HepG2 (cell line): ENCODE measurements around the gene RSPH9. TPM values are rescaled to one million over a fixed set of nuclear protein-coding genes. Genes with fewer than 3 reads are reported as not detected.
A peak's percentile ranks its signal among the peaks of the same experiment; 100 is the strongest.

Experiments used
- CC2D1A ChIP-seq: sonication (generic); formaldehyde crosslinking; IDR thresholded peaks from 2 replicates; pipeline ENCODE4 v1.8.1; 2023; ENCODE audit warnings: mild to moderate bottlenecking, missing genetic modification reagents
- CCDC6 ChIP-seq: sonication (generic); formaldehyde crosslinking; IDR thresholded peaks from 2 replicates; pipeline ENCODE4 v1.8.1; 2022; ENCODE audit warnings: mild to moderate bottlenecking, missing genetic modification reagents, moderate library complexity
- ERF ChIP-seq: IDR thresholded peaks from 2 replicates; pipeline ENCODE4 v1.6.1; 2018; ENCODE audit warnings: missing biosample characterization, missing genetic modification reagents
- KDM6A ChIP-seq: IDR thresholded peaks from 2 replicates; pipeline ENCODE4 v1.6.1; 2016; ENCODE audit warnings: low read depth
- NR2F6 ChIP-seq, 2 experiments: IDR thresholded peaks; 2 replicates each; pipeline ENCODE4 v1.6.1; 2016; ENCODE audit warnings: antibody characterized with exemption in 1 of 2, mild to moderate bottlenecking in 1 of 2
- PATZ1 ChIP-seq: sonication (generic); formaldehyde crosslinking; IDR thresholded peaks from 2 replicates; pipeline ENCODE4 v1.4.0; 2020; ENCODE audit warnings: missing genetic modification reagents
- RARA ChIP-seq: IDR thresholded peaks from 2 replicates; pipeline ENCODE4 v1.6.1; 2016; ENCODE audit warnings: missing genetic modification reagents, missing compliant biosample characterization
- SNAI1 ChIP-seq: sonication (generic); formaldehyde crosslinking; IDR thresholded peaks from 2 replicates; pipeline ENCODE4 v1.5.0; 2020; ENCODE audit warnings: mild to moderate bottlenecking, missing genetic modification reagents, borderline replicate concordance
- SP5 ChIP-seq: IDR thresholded peaks from 2 replicates; pipeline ENCODE4 v1.6.1; 2016; ENCODE audit warnings: low read depth, borderline replicate concordance
- TAF1 ChIP-seq: sonication (generic); formaldehyde crosslinking; IDR thresholded peaks from 2 replicates; pipeline ENCODE4 v1.4.0; 2020; ENCODE audit warnings: missing genetic modification reagents
- ZFP36L1 ChIP-seq: sonication (generic); formaldehyde crosslinking; IDR thresholded peaks from 2 replicates; pipeline ENCODE4 v1.8.0; 2022; ENCODE audit warnings: mild to moderate bottlenecking, missing genetic modification reagents, moderate library complexity
- ZFP82 ChIP-seq: sonication (generic); formaldehyde crosslinking; IDR thresholded peaks from 2 replicates; pipeline ENCODE4 v1.5.1; 2020; ENCODE audit warnings: mild to moderate bottlenecking, missing genetic modification reagents, borderline replicate concordance
- ZNF503 ChIP-seq: sonication (generic); formaldehyde crosslinking; IDR thresholded peaks from 2 replicates; pipeline ENCODE4 v1.4.0; 2020; ENCODE audit warnings: missing genetic modification reagents
- ZNF607 ChIP-seq: sonication (generic); formaldehyde crosslinking; IDR thresholded peaks from 2 replicates; pipeline ENCODE4 v1.5.1; 2020; ENCODE audit warnings: missing genetic modification reagents, mild to moderate bottlenecking, borderline replicate concordance
- polyA plus RNA-seq, 8 experiments: library from polyadenylated mRNA; depleted of rRNA in 3 of 8; stranded (reverse) in 7 of 8; unstranded in 1 of 8; fragments of >200 nt; fragmentation: Illumina TruSeq in 4 of 8; extraction: Trizol in 4 of 8; gene quantifications; 2 replicates each; pipeline versions ENCODE4 v1.2.1 to v1.2.3, GENCODE V29; 2011 to 2016; ENCODE audit warnings: low read depth in 4 of 8, missing spikeins in 1 of 8, mixed read lengths in 1 of 8; ENCODE audit not compliant: insufficient read depth in 1 of 8
- total RNA-seq, 5 experiments: library from RNA; depleted of rRNA; stranded (reverse); fragments of >200 nt; fragmentation: Illumina TruSeq; extraction: Trizol; gene quantifications; 2 replicates each; pipeline ENCODE4 v1.2.3, GENCODE V29; 2016; ENCODE audit warnings: low read depth in 1 of 5
- TF ChIP-seq, protein P1 (sequence below): sonication (generic); formaldehyde crosslinking; IDR thresholded peaks from 2 replicates; pipeline ENCODE4 v1.5.1; 2020; ENCODE audit warnings: mild to moderate bottlenecking, moderate library complexity, missing genetic modification reagents
- TF ChIP-seq, protein P2 (sequence below): sonication (generic); formaldehyde crosslinking; IDR thresholded peaks from 2 replicates; pipeline ENCODE4 v1.5.0; 2020; ENCODE audit warnings: missing genetic modification reagents

The RSPH9 gene
- total and polyA plus RNA-seq, 2 of the 13 experiments (the other 11 are each of a cell fraction or from before 2014, with no cell fraction given): 0.04 TPM; not detected in 1

DNA sequence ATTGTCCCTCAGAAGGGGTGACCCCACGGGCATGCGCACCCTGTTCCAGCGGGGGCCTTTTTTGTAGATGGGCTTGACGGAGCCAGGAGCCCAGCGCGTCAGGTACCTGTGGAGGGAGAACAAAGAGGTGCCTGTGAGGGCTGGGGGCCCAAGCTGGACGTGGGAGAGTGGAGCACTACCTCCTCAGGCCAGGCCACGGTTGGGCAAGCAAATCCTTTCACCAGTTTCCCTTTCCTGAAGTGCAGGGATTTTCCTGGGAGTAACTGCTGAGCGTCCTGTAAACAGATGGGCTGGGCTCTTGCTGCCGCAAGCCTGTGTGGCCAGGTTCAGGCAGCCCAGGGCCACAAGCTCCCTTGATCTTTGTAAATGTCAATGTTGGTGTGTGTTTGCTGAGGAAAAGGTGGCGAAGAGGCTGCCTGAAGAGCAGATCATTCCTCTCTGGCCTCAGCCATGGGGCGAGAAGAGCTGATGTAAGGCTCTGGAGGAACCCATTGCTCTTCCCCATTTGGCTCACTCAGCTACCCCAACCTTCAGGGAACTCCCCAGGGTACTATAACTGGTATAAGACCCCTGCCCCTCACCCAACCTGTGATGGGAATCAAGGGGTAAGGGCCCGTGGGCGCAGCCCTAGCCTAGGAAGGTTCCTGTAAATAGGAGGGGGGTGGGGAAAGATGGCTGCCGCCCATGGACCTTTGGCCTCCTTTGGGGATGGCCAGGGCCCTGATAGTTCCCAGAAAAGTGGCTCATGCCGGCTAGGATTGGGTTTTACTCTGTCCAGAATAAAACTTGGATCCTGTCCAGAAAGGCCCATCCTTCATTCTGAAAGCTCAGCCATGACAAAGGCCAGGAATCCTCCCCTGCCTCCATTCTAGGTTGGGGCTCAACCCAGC is 27.2 kb downstream of the RSPH9 start (continued):
- TF ChIP-seq ZNF503 (CRISPR knock-in tag) (peak; percentile 78; the same call in 1 of the 2 replicates), SNAI1 (CRISPR knock-in tag) (no peak), ZFP36L1 (CRISPR knock-in tag) (peak; percentile 67; the same call in 1 of the 2 replicates), ZNF607 (CRISPR knock-in tag) (peak; percentile 76; the same call in 1 of the 2 replicates), PATZ1 (CRISPR knock-in tag) (peak; percentile 80; the same call in 1 of the 2 replicates), RARA (peak; percentile 95), NR2F6 (IDR thresholded peaks at IDR 0.05) (peak; percentile 73), NR2F6 (CRISPR knock-in tag; IDR thresholded peaks at IDR 0.05) (peak; percentile 69), TAF1 (CRISPR knock-in tag) (peak; percentile 7; the same call in 1 of the 2 replicates), CC2D1A (CRISPR knock-in tag) (peak; percentile 54; the same call in 1 of the 2 replicates), KDM6A (peak; percentile 78), SP5 (CRISPR knock-in tag) (peak; percentile 92), ERF (peak; percentile 82; the same call in 1 of the 2 replicates), CCDC6 (CRISPR knock-in tag) (peak; percentile 91; the same call in 1 of the 2 replicates), ZFP82 (CRISPR knock-in tag) (0 out of 2 replicates have a peak, but pooled peaks have one; percentile 53)
- TF ChIP-seq, protein P1, sequence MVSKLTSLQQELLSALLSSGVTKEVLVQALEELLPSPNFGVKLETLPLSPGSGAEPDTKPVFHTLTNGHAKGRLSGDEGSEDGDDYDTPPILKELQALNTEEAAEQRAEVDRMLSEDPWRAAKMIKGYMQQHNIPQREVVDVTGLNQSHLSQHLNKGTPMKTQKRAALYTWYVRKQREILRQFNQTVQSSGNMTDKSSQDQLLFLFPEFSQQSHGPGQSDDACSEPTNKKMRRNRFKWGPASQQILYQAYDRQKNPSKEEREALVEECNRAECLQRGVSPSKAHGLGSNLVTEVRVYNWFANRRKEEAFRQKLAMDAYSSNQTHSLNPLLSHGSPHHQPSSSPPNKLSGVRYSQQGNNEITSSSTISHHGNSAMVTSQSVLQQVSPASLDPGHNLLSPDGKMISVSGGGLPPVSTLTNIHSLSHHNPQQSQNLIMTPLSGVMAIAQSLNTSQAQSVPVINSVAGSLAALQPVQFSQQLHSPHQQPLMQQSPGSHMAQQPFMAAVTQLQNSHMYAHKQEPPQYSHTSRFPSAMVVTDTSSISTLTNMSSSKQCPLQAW (CRISPR knock-in tag): peak; percentile 93
- TF ChIP-seq, protein P2, sequence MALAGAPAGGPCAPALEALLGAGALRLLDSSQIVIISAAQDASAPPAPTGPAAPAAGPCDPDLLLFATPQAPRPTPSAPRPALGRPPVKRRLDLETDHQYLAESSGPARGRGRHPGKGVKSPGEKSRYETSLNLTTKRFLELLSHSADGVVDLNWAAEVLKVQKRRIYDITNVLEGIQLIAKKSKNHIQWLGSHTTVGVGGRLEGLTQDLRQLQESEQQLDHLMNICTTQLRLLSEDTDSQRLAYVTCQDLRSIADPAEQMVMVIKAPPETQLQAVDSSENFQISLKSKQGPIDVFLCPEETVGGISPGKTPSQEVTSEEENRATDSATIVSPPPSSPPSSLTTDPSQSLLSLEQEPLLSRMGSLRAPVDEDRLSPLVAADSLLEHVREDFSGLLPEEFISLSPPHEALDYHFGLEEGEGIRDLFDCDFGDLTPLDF (CRISPR knock-in tag): no peak
